HG02840 (cell line): ENCODE measurements around the gene BMP3.

Experiments
- ATAC-seq: cut with Tn5 transposase; IDR thresholded peaks from one replicate; pipeline ENCODE4 v1.9.1; 2021; ENCODE audit warnings: mild to moderate bottlenecking, moderate library complexity, moderate number of reproducible peaks; ENCODE audit not compliant: unreplicated experiment, low FRiP score

BMP3 gene

DNA sequence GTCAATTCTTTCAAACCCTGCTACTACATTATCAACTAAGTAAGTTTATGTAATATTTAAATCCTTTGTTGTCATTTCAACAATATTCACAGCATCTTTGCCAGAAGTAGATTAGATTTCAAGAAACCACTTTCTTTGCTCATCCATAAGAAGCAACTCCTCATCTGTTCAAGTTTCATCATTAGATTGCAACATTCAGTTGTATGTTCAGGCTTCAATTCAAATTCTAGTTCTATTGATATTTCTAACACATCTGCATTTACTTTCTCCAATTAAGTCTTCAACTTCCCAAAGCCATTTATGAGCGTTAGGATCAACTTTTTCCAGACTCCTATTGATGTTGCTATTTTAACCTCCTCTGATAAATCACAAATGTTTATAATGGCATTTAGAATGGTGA lies 66.1 kb downstream of the BMP3 start:
- no peak for ATAC-seq

DNA sequence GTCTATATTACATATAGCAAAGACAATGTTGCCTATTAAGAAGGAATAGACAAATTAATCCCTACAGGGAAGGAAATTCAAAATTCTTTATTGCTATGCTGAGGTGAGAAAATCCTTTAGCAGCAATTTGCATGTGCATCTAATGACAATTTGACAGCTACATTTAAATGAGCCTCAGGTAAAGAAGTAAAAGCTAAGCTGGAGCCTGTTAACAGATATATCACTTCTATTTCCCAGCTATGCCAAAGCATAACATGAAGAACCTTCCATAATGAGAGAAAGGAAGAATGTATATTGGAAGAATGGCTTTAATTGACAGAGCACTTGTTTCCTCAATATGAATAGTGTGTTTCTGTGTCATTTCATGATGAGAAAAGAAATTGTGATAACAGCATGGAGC lies 71.6 kb downstream of the BMP3 start:
- ATAC-seq, result no peak

DNA sequence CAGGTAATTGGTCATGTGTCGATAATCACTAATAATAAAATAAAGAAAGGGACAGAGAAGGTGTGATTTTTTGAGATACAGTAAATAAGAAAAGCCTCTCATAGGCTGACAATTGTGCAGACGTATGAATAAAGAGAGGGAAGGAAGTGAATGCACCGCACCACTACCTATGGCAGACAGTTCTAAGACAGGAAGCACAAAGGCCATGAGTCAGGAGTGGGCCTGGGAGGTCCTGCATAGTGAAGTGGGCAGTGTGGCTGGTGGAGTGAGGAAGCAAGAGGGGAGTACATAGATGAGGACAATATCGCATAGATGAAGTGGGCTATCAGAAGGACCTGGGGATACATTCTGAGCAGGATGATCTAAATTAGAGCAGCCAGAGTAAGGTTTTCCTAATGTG lies 75.6 kb downstream of the BMP3 start:
- no peak for ATAC-seq
